A549 (cell line): ENCODE measurements around the gene SRP9.
"Not testable (repeated sequence)": the region's sequence is repeated elsewhere in the genome, so short reads cannot be mapped to it uniquely, and the experiment has no call there.

Source experiments
- BCL3 ChIP-seq: fragments of >200 bp; sonication (Bioruptor Twin); formaldehyde crosslinking; IDR thresholded peaks from 3 replicates; pipeline ENCODE4 v1.6.1; 2016
- MAZ ChIP-seq: fragments of 150-350 bp; IDR thresholded peaks from 2 replicates; pipeline ENCODE4 v1.6.1; 2014; ENCODE audit warnings: antibody characterized with exemption, low read depth, low read length, borderline replicate concordance

GRCh38 chr1:225796097-225796496, 18.5 kb downstream of the SRP9 start:
- not testable (repeated sequence) for TF ChIP-seq BCL3, MAZ
